HepG2 (cell line): ENCODE measurements around the gene RABGAP1. TPM values are rescaled to one million over a fixed set of nuclear protein-coding genes. Genes with fewer than 3 reads are reported as not detected.

Source experiments
- ATAC-seq: fragments of 200-7000 bp; cut with Tn5 transposase; 3 replicates; pipeline ENCODE4 v1.9.1; 2020; ENCODE audit warnings: mild to moderate bottlenecking, moderate library complexity
- BruUV-seq: library from RNA; stranded (reverse); fragments of 400-500 nt; replicated peaks from 2 replicates; lab custom pipeline; 2021; lab: Mats Ljungman, UMichigan
- CTCF ChIA-PET: fragments of 300-600 bp; formaldehyde crosslinking; extraction: SDS; loops from one replicate; lab custom pipeline; 2021; ENCODE audit warnings: low total read pairs, inconsistent platforms, low intra/inter-chr PET ratio; lab: Yijun Ruan, JAX
- POLR2A ChIA-PET: fragments of 350-600 bp; sonication (Branson Sonifier 250); formaldehyde crosslinking; loops from one replicate; lab custom pipeline; 2020; ENCODE audit warnings: antibody characterized with exemption, inconsistent platforms; lab: Yijun Ruan, JAX
- DNase-seq: peaks from one replicate; pipeline ENCODE4 v3.0.0-alpha.2; 2015; ENCODE audit warnings: low spot score
- FAIRE-seq: peaks from 3 replicates; lab custom pipeline; 2011; peaks lifted over from hg19 to GRCh38; lab: Jason Lieb, UNC
- H2AFZ ChIP-seq: one replicate; pipeline ENCODE4 v1.6.1; 2011; ENCODE audit warnings: low read length, inconsistent platforms
- H3K27ac ChIP-seq: fragments of 300-600 bp; 3 replicates; pipeline ENCODE4 v1.8.0; 2011; ENCODE audit warnings: mixed run types, mild to moderate bottlenecking, mixed read lengths, low read length, inconsistent platforms; ENCODE audit not compliant: insufficient read depth; ENCODE audit errors: extremely low read length
- H3K27me3 ChIP-seq, 2 experiments: fragments of 200-600 bp in 1 of 2; 2 replicates in 1 of 2; 3 replicates in 1 of 2; pipeline versions ENCODE4 v1.6.0 to v1.8.0; 2011; ENCODE audit warnings: low read length in 2 of 2, mild to moderate bottlenecking in 2 of 2, moderate library complexity in 2 of 2, inconsistent platforms in 1 of 2; ENCODE audit not compliant: insufficient read depth in 2 of 2, control insufficient read depth in 1 of 2
- H3K36me3 ChIP-seq, 2 experiments: fragments of 200-600 bp in 1 of 2; replicated peaks in 1 of 2; 2 replicates in 1 of 2; 3 replicates in 1 of 2; pipeline versions ENCODE4 v1.5.1 to v1.8.0; 2011; ENCODE audit warnings: low read length in 2 of 2, inconsistent platforms in 1 of 2; ENCODE audit not compliant: insufficient read depth in 2 of 2, control insufficient read depth in 1 of 2
- H3K4me1 ChIP-seq: 2 replicates; pipeline ENCODE4 v1.5.1; 2012; ENCODE audit warnings: low read length, inconsistent platforms; ENCODE audit not compliant: insufficient read depth
- H3K4me2 ChIP-seq: 2 replicates; pipeline ENCODE4 v1.6.0; 2011; ENCODE audit warnings: low read depth, low read length, inconsistent platforms
- H3K4me3 ChIP-seq, 3 experiments: fragments of 200-600 bp in 1 of 3; sonication (generic), shearing (Covaris generic) in 1 of 3; replicated peaks in 1 of 3; 2 replicates each; pipeline ENCODE4 v1.5.1; 2011 to 2016; ENCODE audit warnings: low read length in 3 of 3, inconsistent platforms in 2 of 3, low read depth in 2 of 3, mild to moderate bottlenecking in 2 of 3, control low read depth in 1 of 3, mixed read lengths in 1 of 3; ENCODE audit not compliant: insufficient read depth in 1 of 3
- H3K79me2 ChIP-seq: one replicate; pipeline ENCODE4 v1.6.1; 2011; ENCODE audit warnings: low read length, inconsistent platforms; ENCODE audit not compliant: insufficient read depth
- H3K9ac ChIP-seq: 2 replicates; pipeline ENCODE4 v1.6.0; 2011; ENCODE audit warnings: mild to moderate bottlenecking, low read depth, low read length, inconsistent platforms; ENCODE audit not compliant: insufficient read depth
- H3K9me3 ChIP-seq: 2 replicates; pipeline ENCODE4 v1.5.1; 2012; ENCODE audit warnings: mild to moderate bottlenecking, low read length
- H4K20me1 ChIP-seq: 2 replicates; pipeline ENCODE4 v1.6.0; 2011; ENCODE audit warnings: inconsistent platforms, mild to moderate bottlenecking, low read length, moderate library complexity; ENCODE audit not compliant: insufficient read depth
- FOXP1 ChIP-seq, 2 experiments: fragments of 450-650 bp in 1 of 2; IDR thresholded peaks; 2 replicates each; pipeline ENCODE4 v1.6.1; 2017 to 2018; ENCODE audit warnings: antibody characterized with exemption in 1 of 2
- POLR2AphosphoS5 ChIP-seq: IDR thresholded peaks from 2 replicates; pipeline ENCODE4 v1.6.1; 2012; ENCODE audit warnings: low read depth, low read length
- ZBTB38 ChIP-seq: sonication (generic); formaldehyde crosslinking; IDR thresholded peaks from 2 replicates; pipeline ENCODE4 v1.5.1; 2020; ENCODE audit warnings: mild to moderate bottlenecking, missing genetic modification reagents
- ZKSCAN1 ChIP-seq: fragments of 150-350 bp; IDR thresholded peaks from 2 replicates; pipeline ENCODE4 v1.6.1; 2014; ENCODE audit warnings: low read length
- ZNF142 ChIP-seq: sonication (generic); formaldehyde crosslinking; IDR thresholded peaks from 2 replicates; pipeline ENCODE4 v1.4.0; 2020; ENCODE audit warnings: missing genetic modification reagents
- ZNF646 ChIP-seq: sonication (generic); formaldehyde crosslinking; IDR thresholded peaks from 2 replicates; pipeline ENCODE4 v1.9.0; 2021; ENCODE audit warnings: mild to moderate bottlenecking, missing genetic modification reagents
- ZNF776 ChIP-seq: sonication (generic); formaldehyde crosslinking; IDR thresholded peaks from 2 replicates; pipeline ENCODE4 v1.4.0; 2020; ENCODE audit warnings: mild to moderate bottlenecking, missing genetic modification reagents
- WGBS: methylation state at CpG from one replicate; pipeline ENCODE4 v1.1.6; 2017; ENCODE audit warnings: low lambda C conversion rate; 5-methylcytosine and 5-hydroxymethylcytosine counted together
- in situ Hi-C: cut with HindIII; loops from 2 replicates; pipeline ENCODE4 v1.10.0; 2017; ENCODE audit warnings: low pct_unique_long_range_greater_than_20kb; ENCODE audit not compliant: extremely low pct_ligation_motif_present
- intact Hi-C: fragments of 100-400 bp; cut with micrococcal nuclease; formaldehyde crosslinking; loops from one replicate; pipeline ENCODE4 v1.10.0; 2022; ENCODE audit not compliant: unreplicated experiment
- polyA plus RNA-seq, 8 experiments: library from polyadenylated mRNA; depleted of rRNA in 3 of 8; stranded (reverse) in 7 of 8; unstranded in 1 of 8; fragments of >200 nt; fragmentation: Illumina TruSeq in 4 of 8; extraction: Trizol in 4 of 8; gene quantifications; 2 replicates each; pipeline versions ENCODE4 v1.2.1 to v1.2.3, GENCODE V29; 2011 to 2016; ENCODE audit warnings: low read depth in 4 of 8, missing spikeins in 1 of 8, mixed read lengths in 1 of 8; ENCODE audit not compliant: insufficient read depth in 1 of 8
- total RNA-seq, 5 experiments: library from RNA; depleted of rRNA; stranded (reverse); fragments of >200 nt; fragmentation: Illumina TruSeq; extraction: Trizol; gene quantifications; 2 replicates each; pipeline ENCODE4 v1.2.3, GENCODE V29; 2016; ENCODE audit warnings: low read depth in 1 of 5
- TF ChIP-seq, protein P1 (sequence below): sonication (generic); formaldehyde crosslinking; IDR thresholded peaks from 2 replicates; pipeline ENCODE4 v1.5.0; 2020; ENCODE audit warnings: mild to moderate bottlenecking, missing genetic modification reagents
- TF ChIP-seq, protein P2 (sequence below): sonication (generic); formaldehyde crosslinking; IDR thresholded peaks from 2 replicates; pipeline ENCODE4 v1.5.1; 2020; ENCODE audit warnings: missing genetic modification reagents, mild to moderate bottlenecking, borderline replicate concordance

The RABGAP1 gene
- total and polyA plus RNA-seq, 2 of the 13 experiments (the other 11 are each of a cell fraction or from before 2014, with no cell fraction given): 19.1 to 19.3 TPM

DNA sequence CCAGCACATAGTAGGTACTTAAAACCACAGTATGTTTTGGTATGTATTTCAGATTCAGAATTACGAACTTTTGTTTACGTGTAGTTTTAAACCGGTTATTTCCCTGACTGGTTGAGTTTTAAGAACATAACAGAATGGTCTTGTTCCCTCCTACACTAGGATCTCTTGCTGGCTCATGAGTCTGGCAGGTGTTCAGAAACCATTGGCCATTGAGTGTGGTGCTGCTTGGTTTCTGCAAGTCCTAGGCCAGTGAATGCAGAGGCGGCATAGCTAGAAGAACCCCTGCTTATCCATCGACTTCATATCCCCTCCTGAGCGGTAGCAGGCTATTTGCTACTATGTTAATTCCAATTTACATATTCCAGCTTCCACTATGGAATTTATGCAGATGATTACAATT lies 158.2 kb downstream of the RABGAP1 start:
- no peak for DNase-seq
- TF ChIP-seq ZNF776 (no peak), FOXP1 (IDR thresholded peaks at IDR 0.05) (no peak), FOXP1 (CRISPR knock-in tag; IDR thresholded peaks at IDR 0.05) (no peak), POLR2AphosphoS5 (no peak), ZBTB38 (0 out of 2 replicates have a peak, but pooled peaks have one; percentile 26), ZNF142 (CRISPR knock-in tag) (no peak), ZKSCAN1 (0 out of 2 replicates have a peak, but pooled peaks have one; percentile 53), ZNF646 (CRISPR knock-in tag) (no peak)
- TF ChIP-seq, protein P1, sequence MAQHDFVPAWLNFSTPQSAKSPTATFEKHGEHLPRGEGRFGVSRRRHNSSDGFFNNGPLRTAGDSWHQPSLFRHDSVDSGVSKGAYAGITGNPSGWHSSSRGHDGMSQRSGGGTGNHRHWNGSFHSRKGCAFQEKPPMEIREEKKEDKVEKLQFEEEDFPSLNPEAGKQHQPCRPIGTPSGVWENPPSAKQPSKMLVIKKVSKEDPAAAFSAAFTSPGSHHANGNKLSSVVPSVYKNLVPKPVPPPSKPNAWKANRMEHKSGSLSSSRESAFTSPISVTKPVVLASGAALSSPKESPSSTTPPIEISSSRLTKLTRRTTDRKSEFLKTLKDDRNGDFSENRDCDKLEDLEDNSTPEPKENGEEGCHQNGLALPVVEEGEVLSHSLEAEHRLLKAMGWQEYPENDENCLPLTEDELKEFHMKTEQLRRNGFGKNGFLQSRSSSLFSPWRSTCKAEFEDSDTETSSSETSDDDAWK (CRISPR knock-in tag): no peak
- TF ChIP-seq, protein P2, sequence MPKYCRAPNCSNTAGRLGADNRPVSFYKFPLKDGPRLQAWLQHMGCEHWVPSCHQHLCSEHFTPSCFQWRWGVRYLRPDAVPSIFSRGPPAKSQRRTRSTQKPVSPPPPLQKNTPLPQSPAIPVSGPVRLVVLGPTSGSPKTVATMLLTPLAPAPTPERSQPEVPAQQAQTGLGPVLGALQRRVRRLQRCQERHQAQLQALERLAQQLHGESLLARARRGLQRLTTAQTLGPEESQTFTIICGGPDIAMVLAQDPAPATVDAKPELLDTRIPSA: no peak
- H3K9me3 ChIP-seq: no peaks in the 10 kb centered on the region
- peaks cover 51% of the 10 kb centered on the region for H3K4me1 ChIP-seq
- 95% methylated on average over 6 of the region's 6 CpGs for WGBS
- H3K27ac ChIP-seq: peak overlapping the region; percentile 50
- ATAC-seq: no peak
- no peak overlapping the region for H3K9ac ChIP-seq
- no peak overlapping the region for H2AFZ ChIP-seq
- no peak for FAIRE-seq
- in situ Hi-C loops (no loop called here), intact Hi-C loops (no loop called here)
- H3K27me3 ChIP-seq: no peaks in the 10 kb centered on the region
- peaks cover 13 to 49% of the 10 kb centered on the region in 2 experiments for H3K36me3 ChIP-seq
- no peak overlapping the region for H3K4me2 ChIP-seq
- no TSS peak for BruUV-seq
- H4K20me1 ChIP-seq: no peaks in the 10 kb centered on the region
- POLR2A ChIA-PET: interaction anchor here (3.0 kb wide), 1 partner anchor 12 kb away, joined by 10 read pairs; no protein-coding TSS in a partner anchor
- CTCF ChIA-PET: no interaction called here
- no peak overlapping the region for H3K4me3 ChIP-seq
- H3K79me2 ChIP-seq: no peaks in the 10 kb centered on the region
